ENCODE measurements around the gene CCDC9. TPM values are rescaled to one million over a fixed set of nuclear protein-coding genes. Genes with fewer than 3 reads are reported as not detected.
A peak's percentile ranks its signal among the peaks of the same experiment; 100 is the strongest.

The CCDC9 gene
- total RNA-seq, 1 experiment from 2014 or later: 38.2 TPM

DNA sequence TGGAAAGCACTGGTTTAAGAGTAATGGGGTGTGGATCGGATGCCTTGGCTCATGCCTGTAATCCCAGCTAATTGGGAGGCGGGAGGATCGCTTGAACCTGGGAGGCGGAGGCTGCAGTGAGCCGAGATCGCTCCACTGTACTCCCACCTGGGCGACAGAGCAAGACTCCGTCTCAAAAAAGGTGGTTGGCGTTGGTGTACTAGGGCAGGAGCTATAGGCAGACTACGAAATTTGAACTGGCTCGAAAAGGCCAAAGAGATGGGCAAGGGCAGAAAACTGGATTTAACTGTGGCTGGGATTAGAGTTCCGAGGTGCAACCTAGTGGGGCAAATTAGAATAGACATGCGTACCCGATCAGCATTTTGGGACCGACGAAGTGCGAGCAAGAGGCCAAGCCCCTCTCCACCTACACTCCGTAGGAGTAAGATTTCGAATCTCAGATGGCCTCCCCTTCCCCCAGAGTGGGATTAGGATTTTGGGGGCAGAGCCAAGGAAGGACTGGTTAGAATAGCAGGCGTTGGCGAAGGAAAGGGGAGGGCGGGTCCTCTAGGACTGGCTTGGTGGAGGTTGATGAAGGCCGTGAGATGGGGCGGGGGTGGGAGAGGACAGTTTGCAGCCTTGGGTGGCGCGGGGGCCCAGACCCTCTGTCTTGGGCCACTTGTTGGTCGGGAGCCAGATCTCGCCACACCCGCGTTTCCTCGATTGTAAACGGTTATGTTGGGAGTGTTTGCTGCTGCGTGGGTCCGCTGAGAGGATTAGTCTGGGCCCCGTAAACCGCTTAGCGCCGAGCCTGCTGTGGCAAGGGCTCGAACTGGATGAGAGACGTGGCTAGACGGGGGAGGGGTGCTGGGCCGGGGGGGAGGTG, 16.4 kb downstream of the CCDC9 start:
- intact Hi-C loops (cut with micrococcal nuclease; ENCODE audit: unreplicated experiment): loop anchor here (2.0 kb wide), 1 partner anchor 14 kb away; no protein-coding TSS in a partner anchor
- Mint-ChIP-seq H3K9me3 (ENCODE audit: low read depth, unreplicated experiment) (no peaks in the 10 kb centered on the region), H3K36me3 (ENCODE audit: insufficient read depth, unreplicated experiment) (peaks cover 68% of the 10 kb centered on the region), H3K27me3 (ENCODE audit: unreplicated experiment) (no peaks in the 10 kb centered on the region), H3K4me1 (ENCODE audit: low read depth, unreplicated experiment) (peaks cover 13% of the 10 kb centered on the region), H3K27ac (ENCODE audit: unreplicated experiment) (peak overlapping the region; percentile 95), H3K4me3 (ENCODE audit: low read depth, unreplicated experiment) (peak overlapping the region; percentile 94)
- no TSS peak for BruUV-seq (replicated peaks)
- TF ChIP-seq CTCF (IDR thresholded peaks at IDR 0.05; ENCODE audit: unreplicated experiment): no peak
- CTCF ChIA-PET: interaction anchor here (0.5 to 0.7 kb wide), 2 partner anchors 32 to 288 kb away, joined by 3 to 4 read pairs; no protein-coding TSS in a partner anchor
- DNase-seq: no peak

DNA sequence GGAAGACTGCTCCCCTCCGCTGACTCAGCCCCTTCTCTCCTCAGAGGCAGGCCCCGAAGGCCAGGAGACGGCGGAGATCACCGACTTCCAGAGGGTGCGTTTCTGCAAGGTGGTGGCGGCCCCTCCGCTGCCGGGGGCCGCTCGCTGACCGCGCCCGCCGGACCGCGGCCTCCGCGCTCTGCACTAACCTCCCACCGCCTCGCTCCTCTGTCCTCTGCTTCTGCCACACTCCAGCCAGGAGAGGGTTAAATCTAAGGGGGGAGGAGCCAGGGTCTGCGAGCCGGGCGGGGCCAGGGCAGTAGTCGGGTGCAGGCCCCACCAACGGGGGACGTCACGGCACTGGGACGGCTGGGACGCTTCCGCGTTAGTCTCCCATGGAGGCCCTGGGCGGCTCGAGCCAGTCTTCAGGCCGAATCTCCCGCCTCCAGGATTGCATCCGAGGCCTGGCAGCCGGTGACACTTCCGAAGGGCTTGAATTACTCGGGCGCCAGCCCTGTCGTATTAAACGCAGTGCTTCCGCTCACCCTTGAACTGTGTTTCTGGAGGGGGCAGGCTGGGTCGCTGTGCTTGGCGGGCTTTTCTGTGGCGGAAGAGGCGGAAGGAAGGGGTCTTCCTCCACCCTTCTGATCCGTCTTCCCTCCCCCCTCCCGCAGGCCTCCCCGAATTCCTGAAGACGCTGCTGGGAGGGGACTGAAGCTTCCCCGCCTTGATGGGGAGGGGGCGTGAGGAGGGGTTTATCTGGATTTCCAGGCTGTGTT, 17.2 kb downstream of the CCDC9 start:
- peak overlapping the region; percentile 95 for H3K27ac Mint-ChIP-seq (ENCODE audit: unreplicated experiment)
- BruUV-seq (replicated peaks): TSS peak; percentile 94
- H3K27me3 Mint-ChIP-seq (ENCODE audit: unreplicated experiment): no peaks in the 10 kb centered on the region
- no peak for TF ChIP-seq CTCF (IDR thresholded peaks at IDR 0.05; ENCODE audit: unreplicated experiment)
- H3K4me1 Mint-ChIP-seq (ENCODE audit: low read depth, unreplicated experiment): peaks cover 19% of the 10 kb centered on the region
- H3K36me3 Mint-ChIP-seq (ENCODE audit: insufficient read depth, unreplicated experiment): peaks cover 60% of the 10 kb centered on the region
- CTCF ChIA-PET: interaction anchor here (0.6 to 1.6 kb wide), 12 partner anchors 10 to 1628 kb away, joined by 3 to 10 read pairs (median 4); partner anchors contain the start of genes CCDC9 and DHX34
- H3K9me3 Mint-ChIP-seq (ENCODE audit: low read depth, unreplicated experiment): no peaks in the 10 kb centered on the region
- intact Hi-C loops (cut with micrococcal nuclease; ENCODE audit: unreplicated experiment): loop anchor here (2.0 kb wide), 1 partner anchor 15 kb away; no protein-coding TSS in a partner anchor
- peak overlapping the region; percentile 94 for H3K4me3 Mint-ChIP-seq (ENCODE audit: low read depth, unreplicated experiment)
- DNase-seq: peak; percentile 97

DNA sequence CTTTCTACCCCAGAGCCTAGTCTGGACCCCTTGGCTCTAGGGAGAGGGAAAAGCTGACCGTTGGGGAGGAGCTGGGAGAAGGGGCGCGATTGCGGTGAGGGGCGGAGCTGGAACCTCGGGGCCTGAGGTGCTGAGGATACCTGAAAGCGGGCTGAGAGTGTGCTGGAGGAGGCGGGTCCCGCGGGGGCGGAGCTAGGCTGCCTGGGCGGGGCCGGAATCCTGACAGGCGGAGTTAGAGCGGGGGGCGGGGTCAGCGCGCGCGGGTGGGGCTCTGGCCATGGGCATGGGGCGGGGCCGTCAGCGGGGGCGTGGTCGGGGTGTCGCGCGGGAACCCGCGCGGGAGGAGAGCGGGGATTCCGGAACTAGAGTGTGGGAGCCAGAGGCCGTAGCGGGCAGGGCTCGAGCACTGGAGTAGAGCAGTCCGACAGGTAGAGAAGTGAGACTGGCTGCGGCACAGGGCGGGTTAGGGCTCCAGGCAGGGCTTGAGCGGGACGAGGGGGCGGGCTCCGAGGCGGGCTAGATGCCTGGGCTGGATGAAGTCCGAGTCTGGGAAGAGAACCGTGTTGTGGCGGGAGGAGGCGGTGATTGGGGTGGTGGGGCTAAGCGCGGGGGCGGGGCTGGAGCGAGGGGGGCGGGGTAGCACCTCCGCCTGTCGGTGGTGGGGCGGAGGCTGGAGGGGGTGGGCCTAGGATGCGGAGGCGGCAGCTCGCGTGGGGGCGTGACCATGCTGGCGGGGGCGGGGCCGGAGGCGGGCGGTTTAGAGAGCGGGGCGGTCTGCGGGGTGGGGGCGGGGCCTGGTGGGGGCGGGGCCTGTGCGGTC, 18.0 kb downstream of the CCDC9 start, which contains the start of gene INAFM1:
INAFM1 (plus strand) TSS at position 815 of the 820 bp plus-strand sequence. CDS start 35 bp downstream, outside the sequence.
- Mint-ChIP-seq H3K27me3 (ENCODE audit: unreplicated experiment) (no peaks in the 10 kb centered on the region), H3K36me3 (ENCODE audit: insufficient read depth, unreplicated experiment) (peaks cover 59% of the 10 kb centered on the region), H3K9me3 (ENCODE audit: low read depth, unreplicated experiment) (no peaks in the 10 kb centered on the region), H3K4me1 (ENCODE audit: low read depth, unreplicated experiment) (peaks cover 20% of the 10 kb centered on the region), H3K4me3 (ENCODE audit: low read depth, unreplicated experiment) (peak within 1 kb of the TSS; percentile 94), H3K27ac (ENCODE audit: unreplicated experiment) (peak within 1 kb of the TSS; percentile 95)
- peak; percentile 100 for DNase-seq
- CTCF ChIA-PET: interaction anchor here (0.6 to 1.6 kb wide), 13 partner anchors 11 to 1628 kb away, joined by 3 to 10 read pairs (median 4); partner anchors contain the start of genes CCDC9 and DHX34
- intact Hi-C loops (cut with micrococcal nuclease; ENCODE audit: unreplicated experiment): no loop called here
- no TSS peak for BruUV-seq (replicated peaks)
- TF ChIP-seq CTCF (IDR thresholded peaks at IDR 0.05; ENCODE audit: unreplicated experiment): no peak
